Activated T-cell treated with anti-CD3 and anti-CD28 coated beads for 48 hours (primary cell): Measurements from ENCODE around the gene ETFA.

Experiments used
- DNase-seq: peaks from one replicate; pipeline ENCODE4 v3.0.0-alpha.2; 2020; ENCODE audit warnings: low read depth

The ETFA gene

DNA sequence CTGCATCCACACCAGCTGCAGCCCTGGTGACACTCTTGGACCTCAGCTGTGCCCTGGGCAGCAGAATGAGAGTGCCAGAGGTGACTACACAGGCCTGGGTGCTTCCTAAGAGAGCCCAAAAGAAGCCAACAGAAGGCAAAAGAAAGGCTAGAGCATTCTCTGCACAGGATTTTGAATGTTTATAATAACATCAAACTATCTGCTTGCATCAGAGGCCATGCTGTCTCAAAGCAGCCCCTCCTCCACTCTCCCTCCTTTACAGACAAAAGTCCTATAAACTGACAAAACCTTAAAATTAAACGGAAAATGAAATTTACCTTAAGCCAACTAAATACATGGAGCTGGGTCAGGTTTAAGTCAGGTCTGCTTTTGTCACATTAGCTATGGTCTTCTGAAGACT lies 95.6 kb downstream of the ETFA start:
- DNase-seq, result no peak

DNA sequence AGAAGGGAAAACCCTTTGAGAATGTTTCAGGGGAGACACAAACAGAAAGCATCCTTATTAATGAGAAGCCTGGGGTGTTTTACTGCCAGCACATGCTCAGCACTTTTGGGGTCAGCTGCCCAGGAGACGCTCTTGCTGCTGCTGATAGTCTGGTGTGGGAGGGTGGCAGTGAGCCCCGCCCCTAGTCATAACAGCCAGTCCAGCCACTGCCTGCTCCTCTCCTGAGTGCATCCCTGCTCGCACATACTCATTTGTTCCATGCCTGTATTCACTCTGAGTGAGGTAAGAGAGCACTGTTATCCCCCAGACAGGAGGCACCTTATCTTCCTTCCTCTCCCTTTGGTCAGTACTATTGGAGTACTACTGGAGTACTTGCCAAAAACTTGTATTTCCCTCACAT lies 101.3 kb downstream of the ETFA start:
- DNase-seq, result no peak

DNA sequence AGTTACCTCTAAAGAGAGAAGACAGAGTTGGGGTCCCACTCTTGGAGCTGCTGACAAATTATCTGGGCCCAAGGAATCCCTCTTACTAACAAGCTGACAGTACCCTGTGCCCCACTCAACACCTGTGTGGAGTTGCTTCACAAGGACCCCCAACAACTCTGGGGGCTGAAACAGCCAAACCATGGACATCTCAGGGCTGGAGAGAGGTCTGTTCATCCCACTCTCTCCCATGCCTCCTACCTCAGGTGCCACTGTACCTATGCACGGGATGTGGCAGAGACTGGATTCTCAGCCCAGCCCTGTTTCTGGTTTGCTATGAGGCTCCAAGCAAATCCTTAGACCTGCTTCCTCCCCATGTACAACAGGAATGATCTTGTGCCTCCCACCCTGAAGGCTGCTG lies 101.7 kb downstream of the ETFA start:
- DNase-seq, result no peak

DNA sequence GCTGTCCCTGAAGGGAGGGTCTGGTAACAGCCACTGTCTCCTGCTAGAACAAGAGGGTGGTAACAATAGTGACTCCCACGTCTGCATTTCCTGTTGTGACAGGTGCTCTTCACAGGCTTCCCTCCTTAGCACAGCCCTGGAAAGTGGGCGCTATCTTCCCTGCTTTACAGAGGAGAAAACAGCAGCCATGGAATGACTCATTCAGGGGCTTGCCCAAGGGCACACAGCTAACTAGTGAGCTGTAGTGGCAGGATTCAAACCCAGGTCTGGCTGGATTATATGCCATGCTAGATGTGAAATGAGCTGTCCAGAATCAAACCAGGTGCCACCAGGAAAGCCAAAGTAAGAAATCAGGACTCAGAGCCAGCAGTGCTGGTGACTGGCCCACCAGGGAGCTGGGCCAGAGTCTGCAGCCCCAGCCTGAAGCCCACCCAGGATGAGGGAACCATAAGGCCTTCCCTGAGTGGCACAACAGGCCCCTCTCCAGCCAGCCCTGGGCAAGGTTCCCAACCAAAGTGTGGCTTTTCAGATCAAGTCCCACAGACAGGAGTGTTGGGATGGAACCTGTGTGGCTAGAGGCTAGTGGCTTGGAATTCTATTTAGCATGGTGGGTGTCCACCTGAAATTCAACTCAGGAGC lies 102.4 kb downstream of the ETFA start:
- no peak for DNase-seq

DNA sequence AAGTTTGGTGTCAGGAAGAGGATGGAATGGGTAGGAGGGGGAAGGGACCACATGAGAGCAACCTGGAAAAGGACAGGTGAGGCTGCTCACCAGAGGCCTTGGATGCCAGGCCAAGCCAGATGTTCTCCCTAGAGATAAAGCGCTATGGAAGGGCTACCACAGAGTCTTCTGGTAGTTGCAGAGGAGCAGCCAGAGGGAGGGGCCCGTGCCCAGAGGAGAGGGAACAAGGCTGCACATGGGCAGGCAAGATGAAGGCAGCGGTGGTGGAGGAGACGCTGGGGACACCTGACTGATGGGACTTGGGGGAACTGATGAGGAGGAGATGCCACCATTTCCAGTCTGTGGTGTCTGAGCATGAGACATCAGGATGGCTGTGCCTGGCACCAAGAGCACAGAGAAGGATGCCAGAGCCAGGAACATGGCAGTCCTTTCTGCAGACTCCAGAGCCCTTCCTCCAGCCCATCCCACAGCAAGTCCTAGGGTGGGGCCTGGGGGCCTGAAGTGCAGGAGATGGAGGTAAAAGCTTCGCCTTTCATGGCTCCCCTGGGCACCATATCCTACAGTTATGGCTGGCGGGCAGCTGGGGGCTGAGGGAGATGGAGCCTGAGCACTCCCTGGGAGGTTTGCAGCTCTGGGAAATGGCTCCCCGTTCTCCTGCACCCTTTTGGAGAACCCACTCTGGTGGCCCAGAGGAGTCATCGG lies 103.0 kb downstream of the ETFA start:
- no peak for DNase-seq

DNA sequence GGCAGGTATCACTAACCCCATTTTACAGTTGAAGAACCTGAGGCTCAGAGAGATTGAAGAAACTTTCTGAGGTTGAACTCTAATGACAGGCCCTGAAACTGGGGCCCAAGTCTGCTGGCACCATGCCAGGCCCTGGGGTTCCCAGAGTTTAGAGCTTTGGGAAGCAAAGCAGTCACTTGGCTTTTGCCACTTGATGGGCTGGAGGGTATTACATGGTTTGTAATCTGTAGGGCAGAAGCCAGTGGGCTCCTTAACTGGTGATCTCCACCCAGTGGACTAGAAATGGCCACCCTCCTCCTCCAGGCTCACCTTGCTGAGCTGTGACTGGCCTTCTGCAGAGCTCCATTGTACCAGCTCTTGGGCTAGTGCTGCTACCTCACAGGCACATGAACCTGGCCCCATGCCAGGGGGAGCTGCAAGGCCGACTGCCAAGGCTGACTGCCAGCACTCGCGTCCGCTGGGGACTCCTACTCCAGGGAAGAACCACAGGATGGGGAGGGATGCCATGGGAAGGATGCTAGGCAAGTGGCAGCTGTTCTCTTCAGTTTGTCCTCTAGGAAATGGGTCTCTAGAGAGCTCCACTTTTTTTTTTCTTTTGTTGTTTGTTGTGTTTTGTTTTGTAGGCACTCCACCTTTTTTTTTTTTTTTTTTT lies 104.8 kb downstream of the ETFA start:
- no peak for DNase-seq

DNA sequence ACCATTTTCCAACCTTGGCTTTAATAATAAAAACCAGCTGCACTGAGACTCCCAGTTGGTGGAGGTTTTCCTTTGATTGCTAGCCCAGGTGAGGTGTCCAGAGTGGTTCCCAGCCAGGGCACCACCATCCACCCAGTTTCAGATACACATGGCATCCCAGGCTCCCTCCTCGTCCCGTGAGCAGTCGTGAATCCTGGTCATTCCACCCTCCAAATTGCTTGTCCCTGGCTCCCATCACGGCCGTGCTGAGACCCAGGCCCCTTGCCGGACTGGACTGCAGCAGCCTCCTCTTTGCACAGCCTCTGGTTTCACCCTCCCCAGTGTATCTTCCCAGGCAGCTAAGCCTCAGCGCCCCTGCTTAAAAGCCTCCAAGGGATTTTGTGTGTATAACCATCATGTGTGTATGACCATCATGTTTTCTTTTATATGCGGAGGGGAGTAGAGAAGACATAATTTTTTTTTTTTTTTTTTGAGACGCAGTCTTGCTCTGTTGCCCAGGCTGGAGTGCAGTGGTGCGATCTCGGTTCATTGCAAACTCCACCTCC lies 106.3 kb downstream of the ETFA start:
- no peak for DNase-seq

DNA sequence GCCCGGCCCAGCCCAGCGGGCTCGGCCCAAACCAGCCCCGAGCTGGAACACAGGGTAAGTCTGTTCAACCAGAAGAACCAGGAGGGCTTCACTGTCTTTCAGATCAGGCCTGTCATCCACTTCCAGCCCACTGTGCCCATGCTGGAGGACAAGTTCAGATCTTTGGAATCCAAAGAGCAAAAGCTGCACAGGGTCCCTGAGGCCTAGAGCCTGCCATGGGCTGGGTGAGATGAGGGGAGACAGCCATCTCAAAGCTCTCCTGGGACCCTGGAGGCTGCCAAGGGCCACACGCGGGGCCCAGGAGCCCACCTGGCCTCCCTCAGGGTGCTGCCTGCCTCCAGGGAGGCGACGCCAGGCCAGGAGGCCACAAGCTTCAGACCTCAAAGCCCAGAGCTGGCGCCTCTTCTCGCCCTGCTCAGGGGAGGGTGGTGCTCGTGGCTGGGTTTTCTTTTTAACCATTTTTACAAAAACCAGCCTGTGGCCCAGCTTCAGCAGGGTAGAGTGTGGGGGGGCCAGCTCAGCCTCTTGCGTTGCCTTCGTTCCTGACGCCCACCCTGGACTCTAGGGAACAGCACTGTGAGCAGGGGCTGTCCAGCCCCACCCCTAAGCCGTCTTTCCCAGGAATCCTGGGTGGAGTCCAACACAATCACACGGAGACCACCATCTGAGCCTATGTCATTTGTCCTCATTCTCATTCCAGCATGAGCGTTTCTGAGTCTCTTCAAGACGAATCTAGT lies 107.0 kb downstream of the ETFA start:
- DNase-seq, result no peak

DNA sequence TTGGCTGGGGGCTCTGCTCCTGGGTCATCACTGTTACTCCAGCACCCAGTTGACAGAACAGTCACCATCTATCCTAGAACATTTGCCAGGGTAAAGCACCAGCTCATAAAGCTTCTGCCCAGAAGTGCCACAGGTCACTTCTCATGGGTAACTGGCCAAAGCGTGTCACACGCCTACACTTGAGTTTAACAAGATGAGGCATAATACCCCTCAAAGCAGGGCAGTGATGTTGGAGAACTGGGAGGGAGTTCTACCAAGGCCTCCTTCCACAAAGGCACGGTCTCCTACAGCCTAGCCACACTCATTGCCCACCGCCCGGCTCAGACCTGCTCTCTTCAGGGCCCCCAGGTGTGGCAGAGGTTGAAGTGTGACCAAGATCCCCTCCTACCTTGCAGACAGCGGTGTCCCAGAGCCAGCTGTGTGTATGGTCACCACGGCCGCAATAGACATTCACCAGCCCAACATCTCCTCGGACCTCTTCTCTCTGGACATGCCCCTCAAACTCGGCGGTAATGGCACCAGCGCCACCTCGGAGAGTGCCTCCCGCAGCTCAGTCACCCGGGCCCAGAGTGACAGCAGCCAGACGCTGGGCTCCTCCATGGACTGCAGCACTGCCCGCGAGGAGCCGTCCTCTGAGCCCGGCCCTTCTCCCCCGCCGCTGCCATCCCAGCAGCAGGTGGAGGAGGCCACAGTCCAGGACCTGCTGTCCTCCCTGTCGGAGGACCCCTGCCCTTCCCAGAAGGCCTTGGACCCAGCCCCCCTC lies 107.7 kb downstream of the ETFA start:
- no peak for DNase-seq

DNA sequence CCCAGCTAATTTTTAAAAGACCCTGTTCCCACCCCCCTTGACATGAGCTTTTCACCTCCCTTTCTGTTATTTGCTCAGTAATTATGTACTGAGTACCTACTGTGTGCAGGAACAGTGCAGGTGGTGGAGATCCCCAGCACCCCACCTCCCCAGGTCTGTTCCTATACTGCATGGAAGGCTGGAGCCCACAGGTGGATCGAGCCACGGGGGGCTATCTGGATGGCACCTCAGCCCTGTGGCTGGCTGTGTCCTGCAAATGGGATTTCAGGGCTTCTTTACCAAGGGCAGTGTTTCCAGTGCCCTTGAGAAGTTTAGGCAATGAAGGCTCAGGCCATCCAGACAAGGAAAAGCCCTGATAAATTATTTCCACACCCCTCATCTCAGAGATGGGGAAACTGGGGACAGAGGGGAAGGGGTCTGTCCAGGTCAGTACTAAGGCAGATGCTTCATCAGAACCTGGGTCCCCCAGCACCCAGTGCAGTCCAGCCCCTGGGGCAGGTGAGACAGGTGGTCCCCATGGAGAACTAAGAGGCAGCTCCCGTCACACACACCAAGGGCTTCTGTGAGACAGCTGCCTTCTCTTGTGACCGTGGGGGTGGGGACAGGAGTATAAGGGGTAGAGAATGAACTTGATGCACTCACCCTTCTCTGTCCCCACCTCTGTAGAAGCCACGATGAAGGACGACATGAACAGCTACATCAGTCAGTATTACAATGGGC lies 109.6 kb downstream of the ETFA start:
- no peak for DNase-seq

DNA sequence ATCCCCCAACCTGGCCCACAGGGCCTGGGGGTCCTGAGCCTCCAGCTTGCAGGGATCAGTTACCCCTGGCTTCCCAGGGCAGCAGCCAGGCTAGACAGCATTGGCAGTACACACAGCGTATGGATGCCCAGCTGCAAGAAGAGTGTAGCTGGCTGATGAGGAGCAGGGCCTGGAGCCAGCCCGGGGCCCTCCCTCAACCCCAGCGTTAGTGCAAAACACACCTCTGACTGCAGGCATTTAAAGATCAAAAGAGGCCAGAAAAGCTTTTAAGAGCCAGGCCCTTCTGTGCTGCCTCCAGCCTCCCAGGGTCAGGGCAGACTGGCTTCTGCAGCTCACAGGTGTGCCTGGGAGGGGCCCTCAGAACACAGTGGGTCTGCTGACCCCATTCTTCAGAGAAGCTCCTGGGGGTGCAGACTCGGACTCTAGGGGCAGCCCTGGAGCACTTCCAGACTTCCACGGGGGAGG lies 110.6 kb downstream of the ETFA start:
- DNase-seq, result no peak

DNA sequence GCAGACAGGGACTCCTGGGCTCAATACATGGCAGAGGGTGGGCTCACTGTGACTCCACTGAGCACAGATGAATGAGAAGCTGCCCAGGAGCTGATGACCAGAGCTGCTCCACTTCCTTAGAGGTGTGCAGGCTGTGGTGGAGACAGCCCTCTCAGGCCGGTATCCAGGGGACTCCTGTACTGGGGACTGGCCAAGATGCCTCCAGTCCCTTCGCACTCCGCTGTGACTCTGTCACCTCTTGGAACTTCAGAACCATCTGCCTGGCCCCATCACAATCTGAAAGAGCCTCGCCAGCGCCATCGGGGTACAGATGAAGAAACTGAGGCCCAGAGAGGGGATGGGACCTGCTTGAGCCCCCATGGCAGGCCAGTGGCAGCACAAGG lies 111.2 kb downstream of the ETFA start:
- DNase-seq, result no peak

DNA sequence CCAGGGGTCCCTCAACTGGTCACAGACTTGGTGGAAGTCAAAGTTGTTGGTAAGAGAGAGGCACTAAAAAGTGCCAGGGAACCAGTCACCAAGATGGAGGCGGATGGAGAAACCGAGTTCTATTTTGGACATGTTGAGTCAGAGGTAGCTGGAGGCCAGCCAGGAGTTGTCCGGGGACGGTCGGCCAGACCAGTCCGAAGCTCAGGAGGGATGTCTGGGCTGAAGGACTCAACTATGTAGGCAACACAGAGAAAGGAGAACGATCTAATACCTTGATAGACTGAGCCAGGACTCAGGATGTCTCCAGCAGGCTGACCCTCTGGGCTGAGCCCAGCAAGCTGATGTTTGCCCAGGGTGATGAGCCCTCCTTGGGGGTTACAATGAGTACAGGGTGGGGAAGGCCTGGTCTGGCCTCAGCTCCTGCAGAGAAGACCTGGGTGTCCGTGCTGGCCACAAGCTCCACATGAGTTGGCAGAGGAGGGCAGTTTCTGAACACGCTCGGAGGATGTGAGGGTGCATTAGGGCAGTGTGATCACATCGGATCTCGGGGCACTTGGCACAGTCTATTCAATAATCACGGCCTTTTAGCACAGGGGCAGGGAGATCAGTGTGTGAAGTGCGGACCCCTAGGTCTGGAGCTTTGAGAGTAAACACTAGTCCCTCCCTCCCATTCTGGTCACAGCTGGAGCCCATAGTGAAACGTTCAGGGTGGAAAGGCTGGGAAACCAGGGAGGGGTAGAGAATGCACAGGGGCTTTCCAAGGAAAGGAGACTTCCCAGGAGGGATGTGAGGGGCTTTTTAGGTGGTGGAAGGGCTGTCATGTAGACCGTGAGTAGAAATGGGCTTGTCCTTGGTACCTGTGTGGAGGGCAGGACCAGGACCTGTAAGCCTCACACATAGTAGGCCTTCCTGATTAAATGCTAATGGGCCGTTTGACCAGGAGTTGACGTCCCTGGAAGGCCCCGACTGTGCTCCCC lies 111.9 kb downstream of the ETFA start:
- DNase-seq, result no peak

DNA sequence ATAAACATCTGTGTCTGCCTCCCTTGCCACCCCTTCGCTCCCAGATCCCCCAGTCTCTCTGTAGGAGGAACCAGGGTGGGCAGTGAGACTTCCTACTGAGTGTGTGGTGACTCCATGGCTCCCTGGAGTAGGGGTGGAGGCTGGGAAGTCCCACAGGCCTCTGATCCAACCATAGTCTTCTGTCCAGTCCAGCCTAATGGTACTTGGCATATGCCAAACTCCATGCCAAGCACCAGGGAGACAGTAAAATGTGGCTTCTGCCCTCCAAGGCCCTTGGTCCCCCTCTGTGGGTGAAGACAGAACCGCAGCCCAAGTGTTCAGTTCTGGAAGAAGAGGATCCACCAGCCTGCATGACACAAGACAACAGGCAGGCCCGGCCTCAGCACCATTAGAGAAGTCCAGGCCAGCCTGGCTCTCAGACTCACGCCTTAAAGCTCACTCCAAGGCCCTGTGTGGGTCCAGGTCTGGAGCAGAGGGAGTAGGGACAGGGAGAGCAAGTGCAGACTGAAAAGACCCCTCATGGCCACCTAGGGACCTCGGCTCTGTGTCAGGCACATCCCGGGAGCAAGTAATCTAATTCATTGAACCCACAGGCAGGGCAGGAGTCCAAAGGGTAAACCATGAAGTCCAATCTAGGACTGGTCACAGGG lies 112.7 kb downstream of the ETFA start:
- no peak for DNase-seq

DNA sequence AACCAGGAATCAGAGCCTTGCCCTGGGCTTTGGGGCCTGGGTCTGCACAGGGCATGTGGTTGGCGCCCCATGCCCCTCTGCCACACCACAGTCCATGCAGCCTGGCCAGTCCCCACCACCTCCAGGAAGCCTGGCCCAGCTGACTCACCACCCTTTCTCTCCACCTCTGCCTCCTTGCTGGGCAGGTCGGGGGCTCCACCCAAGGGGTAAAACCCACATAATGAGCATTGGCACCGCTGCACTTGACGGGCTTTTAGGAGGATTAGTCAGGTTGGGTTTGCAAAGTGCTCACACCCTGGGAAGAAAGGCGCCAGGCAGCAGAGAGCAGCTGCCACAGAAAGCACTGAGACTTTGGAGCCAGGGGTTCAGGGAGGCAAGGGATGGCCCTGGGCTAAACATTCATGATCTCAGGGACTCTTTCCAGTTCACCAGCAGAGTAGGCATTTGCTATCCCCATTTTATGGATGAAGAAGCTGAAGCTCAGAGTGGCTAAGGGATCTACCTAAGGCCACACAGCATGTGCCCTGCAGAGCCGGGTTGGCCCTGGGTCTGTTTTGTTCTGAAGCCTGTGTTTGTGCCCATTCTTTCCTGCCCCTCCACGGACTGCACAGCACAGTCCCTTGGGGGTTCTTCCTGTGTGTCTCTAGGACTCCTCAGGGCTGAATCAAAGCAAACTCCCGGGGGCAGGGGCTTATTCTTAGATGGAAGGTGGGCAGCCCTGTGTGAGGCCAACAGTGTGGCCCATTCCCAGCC lies 113.4 kb downstream of the ETFA start:
- no peak for DNase-seq

DNA sequence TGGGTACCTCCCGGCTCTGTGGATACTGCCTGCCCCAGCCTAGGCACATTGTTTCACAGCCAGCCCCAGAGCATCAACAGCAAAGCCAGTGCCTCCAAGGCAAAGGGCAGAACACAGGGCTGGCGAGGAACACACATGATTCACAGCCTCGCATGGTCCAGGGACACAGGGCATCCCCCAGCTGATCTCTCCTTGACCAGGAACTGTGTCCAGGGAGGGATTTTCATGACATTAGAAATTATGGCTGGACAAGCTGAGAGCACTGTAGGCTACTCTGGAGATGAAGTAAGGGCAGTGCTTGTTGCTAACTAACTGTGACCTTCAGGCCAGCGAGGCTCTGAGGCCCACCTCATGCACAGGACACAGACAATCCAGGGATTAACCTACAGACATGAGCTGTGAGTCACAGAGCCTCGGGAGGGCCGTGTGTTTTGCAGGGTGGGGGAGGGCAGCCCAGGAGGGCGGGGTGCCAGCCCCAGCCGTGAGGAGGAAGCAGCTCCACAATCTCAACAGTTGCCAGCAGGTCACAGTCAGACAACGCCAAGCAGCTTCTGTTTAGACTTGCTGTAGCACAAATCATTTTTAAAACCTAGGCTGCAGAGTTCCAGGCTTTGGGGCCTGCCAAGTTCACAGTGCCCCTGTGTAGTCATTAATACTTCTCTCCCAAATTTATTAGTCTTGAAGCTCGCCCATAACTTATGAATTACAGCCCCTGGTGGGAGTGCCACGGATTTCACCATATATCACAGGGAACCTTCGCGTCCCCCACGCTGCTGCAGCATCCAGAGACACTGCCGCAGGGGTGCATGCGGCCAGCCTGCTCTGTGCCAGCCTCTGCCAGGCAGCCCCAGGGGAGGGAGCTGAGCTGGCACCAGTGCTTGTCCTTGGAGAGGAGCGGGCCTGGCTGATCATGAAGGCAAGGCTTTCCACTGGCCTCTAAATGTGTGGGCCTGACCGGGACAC lies 114.7 kb downstream of the ETFA start:
- no peak for DNase-seq

DNA sequence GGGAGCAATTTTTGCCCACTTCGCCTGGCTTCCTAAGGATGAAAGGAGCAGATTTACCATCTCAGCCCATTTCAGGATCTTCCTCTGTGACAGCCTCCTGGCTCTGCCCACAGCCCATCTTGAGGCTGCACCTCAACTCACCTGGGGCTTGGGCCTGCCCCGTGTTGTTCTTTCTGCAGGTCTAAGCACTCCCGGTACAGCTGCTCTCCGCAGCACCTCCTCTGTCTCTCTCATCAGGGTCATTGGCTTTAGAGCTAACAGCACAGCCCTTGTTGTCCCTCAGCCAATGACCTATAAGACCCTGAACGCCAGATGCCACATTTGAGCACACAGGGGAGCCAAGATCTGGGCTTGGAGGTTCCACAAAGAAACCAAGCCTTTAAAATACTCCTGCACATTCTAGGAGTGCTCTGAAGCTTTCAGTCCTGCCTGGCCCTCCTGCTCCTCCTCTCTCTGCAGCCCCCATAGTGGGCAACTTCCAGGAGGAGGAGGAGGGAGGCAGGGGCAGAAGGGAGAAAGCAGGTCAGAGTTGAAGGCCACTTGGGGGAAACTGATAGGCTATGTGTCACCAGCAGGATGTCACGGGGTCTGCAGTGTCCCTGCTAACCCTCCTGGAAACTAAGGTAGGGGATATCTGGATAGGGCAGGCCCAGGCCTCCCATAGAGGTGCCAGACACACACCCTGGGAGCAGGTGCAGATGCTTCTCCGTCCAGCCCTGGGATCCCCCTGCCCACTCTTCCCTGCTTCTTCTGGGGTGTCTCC lies 115.6 kb downstream of the ETFA start:
- no peak for DNase-seq
